ENCODE measurements around the gene LDB2.

The LDB2 gene

GRCh38 chr4:16896881-16897750 lies 1.3 kb downstream of the LDB2 start:
- no peaks in the 10 kb centered on the region for H3K9me3 Mint-ChIP-seq
- H3K36me3 Mint-ChIP-seq (ENCODE audit: low read depth) = no peaks in the 10 kb centered on the region
- H3K27me3 Mint-ChIP-seq (ENCODE audit: low read depth) = peaks cover 29% of the 10 kb centered on the region
- H3K4me3 Mint-ChIP-seq = no peak overlapping the region
- peaks cover 18% of the 10 kb centered on the region for H3K4me1 Mint-ChIP-seq (ENCODE audit: low read depth)
- H3K27ac Mint-ChIP-seq = no peak overlapping the region

DNA sequence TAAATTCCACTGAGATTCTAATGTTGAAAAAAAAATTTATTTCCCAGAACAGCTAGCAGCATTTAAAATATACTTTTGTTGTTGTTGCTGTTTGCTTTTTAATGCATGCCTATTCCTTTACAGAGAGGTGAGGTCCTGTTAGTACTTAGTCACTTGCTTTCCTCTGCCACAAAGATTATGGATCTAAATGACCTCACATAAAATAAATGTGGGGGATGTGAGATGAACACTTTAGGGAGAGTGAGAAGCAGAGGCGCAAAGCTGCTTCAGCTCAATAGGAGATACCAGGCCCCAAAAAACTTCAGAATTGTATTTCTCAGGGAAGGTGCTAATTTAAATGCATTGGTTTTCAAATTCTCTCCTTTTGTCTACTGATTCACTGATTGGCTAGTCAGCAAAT lies 4.0 kb downstream of the LDB2 start:
- H3K9me3 Mint-ChIP-seq = no peaks in the 10 kb centered on the region
- H3K4me3 Mint-ChIP-seq = no peak overlapping the region
- H3K4me1 Mint-ChIP-seq (ENCODE audit: low read depth) = peaks cover 36% of the 10 kb centered on the region
- peaks cover 28% of the 10 kb centered on the region for H3K27me3 Mint-ChIP-seq (ENCODE audit: low read depth)
- no peak overlapping the region for H3K27ac Mint-ChIP-seq
- H3K36me3 Mint-ChIP-seq (ENCODE audit: low read depth) = no peaks in the 10 kb centered on the region

DNA sequence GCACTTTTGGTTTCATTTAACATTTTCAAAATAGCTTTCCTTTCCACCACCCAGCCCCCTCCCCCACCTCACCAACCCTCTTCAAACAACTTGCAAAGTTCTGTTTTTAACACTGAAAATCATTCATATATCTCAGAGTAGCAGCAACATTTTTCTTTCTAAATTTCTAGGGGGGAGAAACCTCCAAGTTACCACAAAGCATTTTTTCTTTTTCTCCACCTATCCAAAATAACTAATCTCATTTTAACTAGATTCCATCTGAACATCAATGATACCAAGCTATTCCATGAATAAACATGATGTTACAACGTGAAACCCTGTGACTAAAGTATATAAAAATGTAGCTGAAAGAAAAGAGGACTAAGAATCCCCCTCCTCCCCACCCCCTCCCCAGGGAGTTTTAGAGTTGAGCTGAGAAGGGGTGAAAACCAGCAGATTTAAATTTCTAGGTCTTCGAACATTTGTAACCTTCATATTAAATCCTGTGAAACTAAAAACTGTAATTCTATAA lies 5.2 kb downstream of the LDB2 start:
- H3K27me3 Mint-ChIP-seq (ENCODE audit: low read depth) = peaks cover 22% of the 10 kb centered on the region
- peaks cover 33% of the 10 kb centered on the region for H3K4me1 Mint-ChIP-seq (ENCODE audit: low read depth)
- no peaks in the 10 kb centered on the region for H3K9me3 Mint-ChIP-seq
- H3K36me3 Mint-ChIP-seq (ENCODE audit: low read depth) = no peaks in the 10 kb centered on the region
- no peak overlapping the region for H3K27ac Mint-ChIP-seq
- no peak overlapping the region for H3K4me3 Mint-ChIP-seq

DNA sequence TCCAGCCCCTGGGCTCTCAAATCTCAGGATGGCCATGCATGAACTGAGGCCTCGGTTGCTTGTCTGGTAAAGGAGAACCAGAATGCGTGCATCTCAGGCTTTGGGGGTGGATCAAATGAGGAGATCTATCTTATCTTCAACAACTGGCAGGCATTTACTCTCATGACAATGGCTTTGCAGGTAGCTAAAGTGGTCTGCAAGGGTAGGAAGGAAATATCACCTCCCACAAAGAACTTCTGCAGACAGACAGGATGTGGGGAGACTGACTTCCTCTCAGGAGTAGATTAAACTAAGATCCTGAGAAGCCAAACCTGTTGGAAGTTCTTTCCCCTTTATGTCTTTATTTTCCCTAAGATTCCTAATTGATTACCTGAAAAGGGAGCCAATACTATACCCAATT lies 7.8 kb downstream of the LDB2 start:
- H3K36me3 Mint-ChIP-seq (ENCODE audit: low read depth) = no peaks in the 10 kb centered on the region
- H3K27ac Mint-ChIP-seq = no peak overlapping the region
- H3K4me1 Mint-ChIP-seq (ENCODE audit: low read depth) = peaks cover 33% of the 10 kb centered on the region
- no peak overlapping the region for H3K4me3 Mint-ChIP-seq
- no peaks in the 10 kb centered on the region for H3K9me3 Mint-ChIP-seq
- H3K27me3 Mint-ChIP-seq (ENCODE audit: low read depth) = peaks cover 4% of the 10 kb centered on the region

- H3K36me3 Mint-ChIP-seq (ENCODE audit: low read depth) = no peaks in the 10 kb centered on the region
- peaks cover 33% of the 10 kb centered on the region for H3K4me1 Mint-ChIP-seq (ENCODE audit: low read depth)
- no peaks in the 10 kb centered on the region for H3K27me3 Mint-ChIP-seq (ENCODE audit: low read depth)
- H3K4me3 Mint-ChIP-seq = no peak overlapping the region
- no peak overlapping the region for H3K27ac Mint-ChIP-seq
- no peaks in the 10 kb centered on the region for H3K9me3 Mint-ChIP-seq
Measured at GRCh38 chr4:16889945-16890344, 8.5 kb downstream of the LDB2 start.

GRCh38 chr4:16887887-16888286 lies 10.6 kb downstream of the LDB2 start:
- Mint-ChIP-seq H3K27ac (no peak overlapping the region), H3K36me3 (ENCODE audit: low read depth) (no peaks in the 10 kb centered on the region), H3K4me3 (no peak overlapping the region), H3K4me1 (ENCODE audit: low read depth) (peaks cover 23% of the 10 kb centered on the region), H3K27me3 (ENCODE audit: low read depth) (no peaks in the 10 kb centered on the region), H3K9me3 (no peaks in the 10 kb centered on the region)

DNA sequence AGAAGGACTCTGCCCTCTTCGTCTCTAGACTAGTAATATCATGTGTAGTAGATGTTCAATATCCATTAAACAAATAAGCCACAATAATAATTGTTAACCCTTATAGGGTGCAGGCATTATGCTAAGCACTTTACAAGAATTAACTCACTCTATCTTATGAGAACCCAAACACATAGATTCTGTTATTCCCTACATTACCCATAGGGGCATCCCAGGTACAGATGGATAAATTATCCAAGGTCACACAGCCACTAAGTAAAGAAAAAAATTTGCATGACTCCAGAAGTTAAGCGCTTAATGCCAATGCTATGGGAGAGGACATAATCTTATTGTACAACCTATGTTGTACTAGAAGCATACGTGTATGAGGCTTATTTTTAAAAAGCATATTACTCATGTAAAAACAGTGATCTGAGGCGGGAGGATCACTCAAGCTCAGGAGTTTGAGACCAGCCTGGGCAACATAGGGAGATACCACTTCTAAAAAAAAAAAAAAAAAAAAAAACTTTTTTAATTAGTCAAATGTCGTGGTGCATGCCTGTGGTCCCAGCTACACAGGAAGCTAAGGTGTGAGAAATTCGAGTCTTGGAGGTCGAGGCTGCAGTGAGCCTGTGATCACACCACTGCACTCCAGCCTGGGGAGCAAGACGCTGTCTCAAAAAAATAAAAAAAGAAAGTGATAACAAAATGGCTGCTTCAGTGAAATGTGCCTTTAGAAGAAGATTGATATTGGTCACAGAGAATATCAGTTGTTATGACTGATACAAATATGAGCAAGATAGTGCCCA lies 13.6 kb downstream of the LDB2 start:
- H3K27ac Mint-ChIP-seq = no peak overlapping the region
- no peaks in the 10 kb centered on the region for H3K9me3 Mint-ChIP-seq
- H3K27me3 Mint-ChIP-seq (ENCODE audit: low read depth) = no peaks in the 10 kb centered on the region
- H3K36me3 Mint-ChIP-seq (ENCODE audit: low read depth) = no peaks in the 10 kb centered on the region
- H3K4me3 Mint-ChIP-seq = no peak overlapping the region
- H3K4me1 Mint-ChIP-seq (ENCODE audit: low read depth) = peaks cover 2% of the 10 kb centered on the region

DNA sequence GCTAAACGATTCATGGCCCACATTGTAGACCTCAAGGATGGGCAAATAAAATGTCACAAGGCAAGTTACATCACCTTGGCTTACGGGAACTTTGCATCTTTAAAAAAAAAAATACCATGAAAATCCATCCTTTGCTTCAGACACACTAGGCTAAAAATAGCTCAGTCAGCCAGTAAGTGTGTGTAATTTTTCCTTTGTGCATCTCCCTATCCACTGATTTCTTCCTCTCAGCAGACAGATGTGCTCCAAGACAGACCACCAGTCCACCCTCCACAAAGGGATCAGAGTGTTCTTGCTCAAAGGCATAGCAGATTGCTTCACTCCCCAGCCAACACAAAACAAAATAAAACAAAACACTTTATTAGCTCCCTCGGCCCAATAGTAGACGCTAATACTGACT lies 14.6 kb downstream of the LDB2 start:
- Mint-ChIP-seq H3K27ac (no peak overlapping the region), H3K27me3 (ENCODE audit: low read depth) (no peaks in the 10 kb centered on the region), H3K4me3 (no peak overlapping the region), H3K36me3 (ENCODE audit: low read depth) (no peaks in the 10 kb centered on the region), H3K9me3 (no peaks in the 10 kb centered on the region), H3K4me1 (ENCODE audit: low read depth) (no peaks in the 10 kb centered on the region)

- no peak overlapping the region for H3K4me3 Mint-ChIP-seq
- no peaks in the 10 kb centered on the region for H3K36me3 Mint-ChIP-seq (ENCODE audit: low read depth)
- no peaks in the 10 kb centered on the region for H3K9me3 Mint-ChIP-seq
- H3K4me1 Mint-ChIP-seq (ENCODE audit: low read depth) = no peaks in the 10 kb centered on the region
- H3K27me3 Mint-ChIP-seq (ENCODE audit: low read depth) = no peaks in the 10 kb centered on the region
- H3K27ac Mint-ChIP-seq = no peak overlapping the region
Measured at GRCh38 chr4:16881151-16881884, 17.1 kb downstream of the LDB2 start.

DNA sequence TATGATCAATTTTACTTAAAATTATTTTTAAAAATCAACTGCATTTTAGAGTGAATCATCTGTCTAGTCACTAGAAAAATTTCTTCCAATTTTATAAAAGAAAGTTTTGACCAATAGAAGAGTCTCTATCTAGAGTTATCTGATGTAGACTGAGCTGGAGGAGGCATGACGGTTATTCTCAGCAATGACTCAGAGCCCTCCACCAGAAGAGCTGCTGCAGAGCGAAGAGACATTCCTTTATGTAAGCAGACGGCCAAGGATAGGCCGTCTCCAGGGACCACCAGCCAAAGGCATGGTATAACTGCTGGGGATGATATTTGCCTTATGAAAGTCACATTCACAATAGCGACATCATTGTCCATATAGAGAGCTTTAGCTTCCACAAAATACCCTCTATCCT lies 23.0 kb downstream of the LDB2 start:
- no peaks in the 10 kb centered on the region for H3K27me3 Mint-ChIP-seq (ENCODE audit: low read depth)
- H3K27ac Mint-ChIP-seq = no peak overlapping the region
- H3K4me3 Mint-ChIP-seq = no peak overlapping the region
- no peaks in the 10 kb centered on the region for H3K4me1 Mint-ChIP-seq (ENCODE audit: low read depth)
- no peaks in the 10 kb centered on the region for H3K36me3 Mint-ChIP-seq (ENCODE audit: low read depth)
- no peaks in the 10 kb centered on the region for H3K9me3 Mint-ChIP-seq

DNA sequence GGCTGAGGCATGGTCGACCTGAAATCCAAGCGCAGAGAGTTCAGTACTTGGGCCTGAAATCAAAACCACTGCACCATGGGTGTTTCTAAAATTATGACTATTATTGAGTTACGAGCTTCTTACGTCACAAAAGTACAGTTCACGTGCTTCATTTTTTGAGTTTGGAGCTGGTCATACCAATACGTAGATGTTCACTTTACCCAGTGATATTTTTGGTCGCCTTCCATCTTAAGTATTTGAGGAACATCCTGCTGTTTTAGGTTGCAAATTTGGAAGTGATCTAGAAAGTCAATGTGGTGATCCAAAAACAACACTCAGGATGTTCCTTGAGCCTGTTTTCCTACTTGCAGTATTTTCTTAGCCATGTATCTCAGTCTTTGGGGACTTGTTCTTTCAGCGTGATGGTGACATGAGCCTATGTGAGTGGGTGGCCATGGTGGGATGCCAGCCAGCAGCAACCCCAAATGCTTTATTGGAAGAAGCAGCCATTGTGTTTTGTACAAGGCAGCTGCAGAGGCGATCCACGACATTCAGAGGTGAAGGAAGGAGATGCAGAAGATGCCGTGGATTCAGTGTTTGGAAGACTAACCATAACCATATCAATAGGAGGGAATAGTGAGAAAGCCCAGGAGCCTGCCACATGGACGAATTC lies 28.7 kb downstream of the LDB2 start:
- Mint-ChIP-seq H3K4me1 (ENCODE audit: low read depth) (no peaks in the 10 kb centered on the region), H3K27me3 (ENCODE audit: low read depth) (no peaks in the 10 kb centered on the region), H3K4me3 (no peak overlapping the region), H3K36me3 (ENCODE audit: low read depth) (no peaks in the 10 kb centered on the region), H3K27ac (no peak overlapping the region), H3K9me3 (no peaks in the 10 kb centered on the region)

DNA sequence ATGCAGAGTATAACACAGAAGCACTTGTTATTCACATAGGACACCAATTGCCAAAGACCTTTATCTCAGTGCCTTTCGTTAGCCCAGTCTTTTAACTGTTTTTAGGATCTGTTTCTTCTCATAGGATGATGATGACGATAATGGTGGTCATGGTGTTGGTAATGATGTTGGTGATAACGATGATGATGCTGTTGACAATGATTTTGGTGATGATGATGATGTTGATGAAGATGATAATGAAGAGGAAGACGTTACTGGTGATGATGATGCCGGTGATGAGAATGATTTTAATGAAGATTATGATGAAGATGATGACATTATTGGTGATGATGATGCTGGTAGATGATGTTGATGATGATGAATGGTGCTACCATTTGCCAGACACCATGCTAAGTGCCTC lies 29.8 kb downstream of the LDB2 start:
- Mint-ChIP-seq H3K27ac (no peak overlapping the region), H3K36me3 (ENCODE audit: low read depth) (no peaks in the 10 kb centered on the region), H3K4me3 (no peak overlapping the region), H3K4me1 (ENCODE audit: low read depth) (no peaks in the 10 kb centered on the region), H3K27me3 (ENCODE audit: low read depth) (no peaks in the 10 kb centered on the region), H3K9me3 (no peaks in the 10 kb centered on the region)

GRCh38 chr4:16867827-16868226 lies 30.6 kb downstream of the LDB2 start:
- Mint-ChIP-seq H3K9me3 (no peaks in the 10 kb centered on the region), H3K36me3 (ENCODE audit: low read depth) (no peaks in the 10 kb centered on the region), H3K27ac (no peak overlapping the region), H3K4me3 (no peak overlapping the region), H3K27me3 (ENCODE audit: low read depth) (no peaks in the 10 kb centered on the region), H3K4me1 (ENCODE audit: low read depth) (no peaks in the 10 kb centered on the region)

- no peak overlapping the region for H3K4me3 Mint-ChIP-seq
- no peaks in the 10 kb centered on the region for H3K27me3 Mint-ChIP-seq (ENCODE audit: low read depth)
- H3K4me1 Mint-ChIP-seq (ENCODE audit: low read depth) = no peaks in the 10 kb centered on the region
- H3K9me3 Mint-ChIP-seq = no peaks in the 10 kb centered on the region
- H3K27ac Mint-ChIP-seq = no peak overlapping the region
- no peaks in the 10 kb centered on the region for H3K36me3 Mint-ChIP-seq (ENCODE audit: low read depth)
Measured at GRCh38 chr4:16866974-16867373, 31.5 kb downstream of the LDB2 start.

Measured in T-helper 1 cell treated with Interleukin-12 subunit alpha and Interleukin-12 subunit beta and Interleukin-4 antibody, amounts not matched to agents 30 μg/mL and 1 μg/mL, for 36 hours (primary cell).